NCI-H82 treated with DMSO at 0.1 percent for 48 hours (cell line): ENCODE results near the gene PLGRKT.
"Not testable (repeated sequence)": the region's sequence is repeated elsewhere in the genome, so short reads cannot be mapped to it uniquely, and the experiment has no call there.

Source experiments
- DNase-seq: peaks from one replicate; lab custom pipeline; 2025; ENCODE audit not compliant: unreplicated experiment; lab: John Stamatoyannopoulos, UW

Gene PLGRKT

GRCh38 chr9:5388026-5388819, 49.5 kb downstream of the PLGRKT start:
- DNase-seq: no peak

GRCh38 chr9:5384436-5384835, 53.3 kb downstream of the PLGRKT start:
- no peak for DNase-seq

- no peak for DNase-seq
Measured at GRCh38 chr9:5382479-5382878, 55.2 kb downstream of the PLGRKT start.

- DNase-seq: no peak
Measured at GRCh38 chr9:5375790-5376477, 61.8 kb downstream of the PLGRKT start.

- DNase-seq: no peak
Measured at GRCh38 chr9:5375091-5375490, 62.6 kb downstream of the PLGRKT start.

- no peak for DNase-seq
Measured at GRCh38 chr9:5364294-5365024, 73.3 kb downstream of the PLGRKT start.

- DNase-seq: no peak
Measured at GRCh38 chr9:5361326-5362010, 76.3 kb downstream of the PLGRKT start.

- DNase-seq: no peak
Measured at GRCh38 chr9:5360341-5360740, 77.4 kb downstream of the PLGRKT start.

GRCh38 chr9:5357431-5358105, 80.2 kb downstream of the PLGRKT start:
- no peak for DNase-seq

- DNase-seq: no peak
Measured at GRCh38 chr9:5355817-5356216, 81.9 kb downstream of the PLGRKT start.

GRCh38 chr9:5355226-5355625, 82.5 kb downstream of the PLGRKT start:
- no peak for DNase-seq

- no peak for DNase-seq
Measured at GRCh38 chr9:5354184-5354583, 83.5 kb downstream of the PLGRKT start.

GRCh38 chr9:5352637-5353248, 85.0 kb downstream of the PLGRKT start:
- no peak for DNase-seq

GRCh38 chr9:5338992-5339981, 98.4 kb downstream of the PLGRKT start, which contains the start of gene RLN1:
RLN1 (minus strand) TSS chr9:5339876; CDS start chr9:5339746, 130 bp downstream.
- not testable (repeated sequence) for DNase-seq

- no peak for DNase-seq
Measured at GRCh38 chr9:5336688-5337087, 101.0 kb downstream of the PLGRKT start.

- not testable (repeated sequence) for DNase-seq
Measured at GRCh38 chr9:5331276-5331675, 106.4 kb downstream of the PLGRKT start.

- DNase-seq: no peak
Measured at GRCh38 chr9:5326893-5327548, 110.7 kb downstream of the PLGRKT start.

GRCh38 chr9:5326187-5326586, 111.5 kb downstream of the PLGRKT start:
- DNase-seq: no peak
